GM12875 (cell line): ENCODE measurements around the gene RANBP1.

Experiments used
- H3K4me3 ChIP-seq: one replicate; pipeline ENCODE4 v1.5.1; 2011; ENCODE audit warnings: low read depth, low read length, control low read depth
- TF ChIP-seq, protein P1 (sequence below): IDR thresholded peaks from 2 replicates; pipeline ENCODE4 v1.5.1; 2011; ENCODE audit warnings: low read depth, mild to moderate bottlenecking, control low read depth, inconsistent platforms, low read length, moderate library complexity, borderline replicate concordance; ENCODE audit not compliant: insufficient read depth

Gene RANBP1

DNA sequence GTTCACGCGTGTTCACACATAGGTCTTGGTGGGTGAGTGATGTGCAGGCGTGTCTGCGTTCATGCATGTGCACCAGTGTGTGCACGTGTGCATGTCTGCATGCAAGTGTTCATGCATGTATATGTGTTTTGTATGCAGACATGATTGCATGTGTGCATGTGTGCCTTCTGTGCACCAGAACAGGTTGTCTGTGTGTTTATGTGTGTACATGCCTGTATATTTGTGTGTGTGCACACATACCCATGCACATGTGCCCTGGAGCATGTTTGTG is 20.6 kb downstream of the RANBP1 start:
- no peak overlapping the region for H3K4me3 ChIP-seq
- TF ChIP-seq, protein P1, sequence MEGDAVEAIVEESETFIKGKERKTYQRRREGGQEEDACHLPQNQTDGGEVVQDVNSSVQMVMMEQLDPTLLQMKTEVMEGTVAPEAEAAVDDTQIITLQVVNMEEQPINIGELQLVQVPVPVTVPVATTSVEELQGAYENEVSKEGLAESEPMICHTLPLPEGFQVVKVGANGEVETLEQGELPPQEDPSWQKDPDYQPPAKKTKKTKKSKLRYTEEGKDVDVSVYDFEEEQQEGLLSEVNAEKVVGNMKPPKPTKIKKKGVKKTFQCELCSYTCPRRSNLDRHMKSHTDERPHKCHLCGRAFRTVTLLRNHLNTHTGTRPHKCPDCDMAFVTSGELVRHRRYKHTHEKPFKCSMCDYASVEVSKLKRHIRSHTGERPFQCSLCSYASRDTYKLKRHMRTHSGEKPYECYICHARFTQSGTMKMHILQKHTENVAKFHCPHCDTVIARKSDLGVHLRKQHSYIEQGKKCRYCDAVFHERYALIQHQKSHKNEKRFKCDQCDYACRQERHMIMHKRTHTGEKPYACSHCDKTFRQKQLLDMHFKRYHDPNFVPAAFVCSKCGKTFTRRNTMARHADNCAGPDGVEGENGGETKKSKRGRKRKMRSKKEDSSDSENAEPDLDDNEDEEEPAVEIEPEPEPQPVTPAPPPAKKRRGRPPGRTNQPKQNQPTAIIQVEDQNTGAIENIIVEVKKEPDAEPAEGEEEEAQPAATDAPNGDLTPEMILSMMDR, result no peak

DNA sequence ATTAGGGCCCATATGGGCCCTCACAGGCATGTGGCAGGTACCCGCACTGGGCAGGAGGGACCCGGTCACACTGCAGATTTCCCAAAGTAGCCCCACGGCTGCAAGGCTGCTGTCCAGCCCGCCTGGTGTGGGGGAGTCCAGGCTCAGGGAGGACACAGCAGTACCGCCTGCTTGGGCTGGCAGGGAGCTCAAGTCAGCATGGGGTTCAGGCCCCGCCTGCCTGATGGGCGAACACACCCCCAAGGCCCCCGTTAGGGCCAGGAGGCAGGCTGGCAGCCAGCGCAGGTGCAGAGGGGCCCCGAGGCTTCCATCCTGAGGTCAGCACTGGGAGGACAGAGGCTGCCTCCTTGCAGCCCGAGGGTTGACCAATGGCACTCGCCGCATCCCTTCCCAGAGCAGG is 21.2 kb downstream of the RANBP1 start:
- TF ChIP-seq, protein P1, result no peak
- H3K4me3 ChIP-seq, result no peak overlapping the region

DNA sequence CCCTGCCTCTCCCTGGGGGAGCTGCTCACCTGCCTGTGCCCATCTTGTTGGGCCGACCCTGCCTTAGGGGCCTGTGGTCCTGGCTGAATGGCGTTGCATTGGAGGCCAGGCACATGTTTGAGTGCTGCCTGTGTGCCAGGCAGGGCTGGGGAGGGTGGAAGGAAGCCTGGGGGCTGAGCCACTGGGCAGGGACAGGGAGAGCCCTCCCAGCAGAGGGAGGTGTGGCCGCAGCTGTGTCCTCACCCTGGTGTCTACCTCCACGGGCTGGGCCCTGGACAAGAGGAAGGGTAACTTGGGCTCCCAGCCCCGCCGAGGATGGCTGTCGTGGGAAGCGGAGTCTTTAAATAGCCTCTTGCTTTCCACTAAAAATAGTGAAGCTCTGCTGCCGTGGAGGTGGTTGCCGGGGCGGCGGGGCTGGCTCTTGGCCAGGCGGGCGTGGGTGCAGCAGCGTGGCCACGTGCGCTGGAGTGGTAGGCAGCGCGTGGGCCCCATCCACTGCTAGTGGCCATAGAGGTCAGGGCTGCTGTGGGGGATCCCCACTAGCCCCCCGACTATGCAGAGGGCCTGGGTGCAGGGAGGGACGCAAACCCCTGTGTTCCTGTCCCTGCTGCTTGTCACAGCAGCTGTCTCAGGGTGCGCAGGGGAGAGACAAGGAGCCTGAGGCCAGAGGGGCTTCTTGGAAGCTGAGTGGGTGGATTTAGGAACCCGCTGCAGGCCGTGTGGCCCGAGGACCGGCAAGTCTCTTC is 21.9 kb downstream of the RANBP1 start:
- TF ChIP-seq, protein P1, result no peak
- H3K4me3 ChIP-seq, result no peak overlapping the region

DNA sequence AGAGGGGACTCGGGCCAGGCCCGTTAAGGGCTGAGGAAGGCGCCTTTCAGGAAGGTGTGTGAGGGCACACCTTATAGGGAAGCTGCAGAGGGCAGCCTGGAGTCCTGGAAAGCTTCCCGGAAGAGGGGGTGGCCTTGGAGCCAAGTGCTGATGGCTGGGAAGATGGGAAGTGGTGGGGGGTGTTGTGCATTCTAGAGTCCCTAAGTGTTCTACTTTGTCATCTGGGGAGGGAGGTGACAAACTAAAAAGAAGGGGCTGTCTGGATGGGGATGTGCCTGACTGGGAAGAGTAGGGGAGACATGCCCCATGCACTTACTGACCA is 22.5 kb downstream of the RANBP1 start:
- TF ChIP-seq, protein P1, result no peak
- H3K4me3 ChIP-seq, result no peak overlapping the region

DNA sequence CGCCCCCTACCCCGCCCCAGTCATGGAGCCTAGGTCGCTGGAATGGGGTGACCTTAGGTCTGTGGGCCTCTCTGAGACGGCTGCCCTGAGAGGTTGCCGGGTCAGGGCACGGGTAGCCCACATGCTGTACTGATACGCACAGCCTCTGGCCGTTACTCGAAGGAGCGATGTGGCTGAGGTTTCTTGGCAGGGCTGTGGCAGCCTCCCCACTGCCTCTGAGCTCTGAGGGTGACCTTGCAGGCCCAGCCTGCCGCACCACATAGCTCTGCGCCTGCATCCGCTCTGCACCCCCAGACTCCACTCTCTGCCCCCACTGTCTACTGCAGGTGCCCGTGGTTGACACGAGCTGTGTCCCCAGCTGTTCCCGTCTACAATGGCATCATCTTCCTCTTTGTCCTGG is 23.0 kb downstream of the RANBP1 start:
- no peak overlapping the region for H3K4me3 ChIP-seq
- TF ChIP-seq, protein P1, result no peak

DNA sequence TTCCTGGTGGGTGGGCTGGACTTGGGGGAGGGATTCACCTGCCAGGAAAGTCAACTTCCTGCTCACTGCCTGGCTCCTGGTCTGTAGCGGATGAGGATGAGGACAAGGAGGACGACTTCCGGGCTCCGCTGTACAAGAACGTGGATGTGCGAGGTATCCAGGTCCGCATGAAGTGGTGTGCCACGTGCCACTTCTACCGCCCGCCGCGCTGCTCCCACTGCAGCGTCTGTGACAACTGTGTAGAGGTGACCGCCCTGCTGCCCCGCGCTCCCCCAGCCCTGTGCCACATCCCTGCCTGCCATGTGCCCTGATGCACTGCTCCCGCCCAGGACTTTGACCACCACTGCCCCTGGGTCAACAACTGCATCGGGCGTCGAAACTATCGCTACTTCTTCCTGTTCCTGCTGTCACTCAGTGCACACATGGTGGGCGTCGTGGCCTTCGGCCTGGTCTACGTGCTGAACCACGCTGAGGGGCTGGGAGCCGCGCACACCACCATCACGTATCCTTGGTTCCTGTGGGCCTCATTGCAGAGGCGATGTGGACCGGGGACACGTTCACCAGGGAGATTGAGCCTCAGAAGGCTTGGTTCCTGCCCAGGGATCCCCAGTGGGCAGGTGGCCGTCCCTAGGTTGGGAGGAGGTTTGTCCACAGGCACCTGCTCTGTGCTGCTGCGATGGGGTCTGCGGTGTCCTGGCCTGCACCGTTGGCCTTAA is 23.6 kb downstream of the RANBP1 start:
- TF ChIP-seq, protein P1, result no peak

DNA sequence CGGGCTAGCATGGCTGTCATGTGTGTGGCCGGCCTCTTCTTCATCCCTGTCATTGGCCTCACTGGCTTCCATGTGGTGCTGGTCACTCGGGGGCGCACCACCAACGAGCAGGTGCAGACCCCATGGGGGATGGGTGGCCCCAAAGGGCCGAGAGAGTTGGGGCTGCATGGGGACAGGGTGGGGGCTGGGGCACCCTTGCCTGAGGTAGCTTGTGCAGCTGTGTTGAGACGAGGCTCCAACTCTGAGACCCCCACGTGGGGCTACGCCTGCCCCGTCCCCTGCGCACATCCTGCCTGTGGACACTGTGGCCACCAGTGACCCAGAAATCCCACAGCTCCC is 24.2 kb downstream of the RANBP1 start:
- H3K4me3 ChIP-seq, result no peak overlapping the region
- TF ChIP-seq, protein P1, result no peak

More for the DNA sequence above, 23.6 kb downstream of the RANBP1 start:
- H3K4me3 ChIP-seq, result no peak overlapping the region
